ENCODE measurements around the gene CSAG2. TPM values are rescaled to one million over a fixed set of nuclear protein-coding genes. Genes with fewer than 3 reads are reported as not detected.

Gene CSAG2
- not detected in 5 replicates for total RNA-seq (2022; extraction: Qiagen RNA extraction)

GRCh38 chrX:152709173-152709572 lies at the start of gene CSAG2:
TSS of gene CSAG2 (minus strand) at chrX:152709273. CDS start at chrX:152709112, 161 bp downstream.

GRCh38 chrX:152753686-152754650 lies 44.9 kb upstream of the CSAG2 start, which contains the start of gene MAGEA2:
TSS of gene MAGEA2 (minus strand) at chrX:152753842. CDS start at chrX:152751363, 2,479 bp downstream.

GRCh38 chrX:152733261-152733975 lies 24.3 kb upstream of the CSAG2 start, which contains the start of the genes CSAG1 and MAGEA12:
TSS of gene CSAG1 (minus strand) at chrX:152733721. CDS start at chrX:152732460, 1,261 bp downstream.
TSS of gene MAGEA12 (plus strand) at chrX:152733757. CDS start at chrX:152736162, 2,405 bp downstream.

GRCh38 chrX:152713815-152714787 lies 5.0 kb upstream of the CSAG2 start, which contains the start of gene MAGEA2B:
TSS of gene MAGEA2B (plus strand) at chrX:152714628. CDS start at chrX:152717107, 2,479 bp downstream.

GRCh38 chrX:152697952-152698931 lies 10.8 kb downstream of the CSAG2 start, which contains the start of gene MAGEA3:
TSS of gene MAGEA3 (plus strand) at chrX:152698794. CDS start at chrX:152700833, 2,039 bp downstream.

Other genes with a start within 250 kb of the CSAG2 start
- gene GABRQ, start 71.4 kb downstream of the CSAG2 start, total RNA-seq (2022; extraction: Qiagen RNA extraction) = 0.16 to 0.22 TPM (median 0.18 TPM) in 5 replicates
- 2.8 to 4.1 TPM (median 3.2 TPM) in 5 replicates for gene MAGEA3, start 10.5 kb downstream of the CSAG2 start, total RNA-seq (2022; extraction: Qiagen RNA extraction)
- gene MAGEA2B, start 5.4 kb upstream of the CSAG2 start, total RNA-seq (2022; extraction: Qiagen RNA extraction) = 0.19 TPM in 1 of 5 replicates, not detected in the others
- 0.26 to 0.92 TPM (median 0.43 TPM) in 4 of 5 replicates, not detected in the other for gene CSAG1, start 24.4 kb upstream of the CSAG2 start, total RNA-seq (2022; extraction: Qiagen RNA extraction)
- 0.11 to 0.26 TPM (median 0.15 TPM) in 5 replicates for gene MAGEA12, start 24.5 kb upstream of the CSAG2 start, total RNA-seq (2022; extraction: Qiagen RNA extraction)
- gene MAGEA2, start 44.6 kb upstream of the CSAG2 start, total RNA-seq (2022; extraction: Qiagen RNA extraction) = 0.12 to 0.27 TPM in 2 of 5 replicates, not detected in the others
- gene CSAG3, start 49.9 kb upstream of the CSAG2 start, total RNA-seq (2022; extraction: Qiagen RNA extraction) = not detected in 5 replicates
- 11.3 to 13.3 TPM (median 12.0 TPM) in 5 replicates for gene MAGEA6, start 60.4 kb upstream of the CSAG2 start, total RNA-seq (2022; extraction: Qiagen RNA extraction)
- gene CETN2, start 121.5 kb upstream of the CSAG2 start, total RNA-seq (2022; extraction: Qiagen RNA extraction) = 68.6 to 94.0 TPM (median 73.6 TPM) in 5 replicates
- 40.7 to 44.6 TPM (median 42.8 TPM) in 5 replicates for gene NSDHL, start 121.8 kb upstream of the CSAG2 start, total RNA-seq (2022; extraction: Qiagen RNA extraction)
- 6.9 to 8.3 TPM (median 7.4 TPM) in 5 replicates for gene ZNF185, start 188.8 kb upstream of the CSAG2 start, total RNA-seq (2022; extraction: Qiagen RNA extraction)

Data from A549 treated with Mapracorat at 1 μM for 4 hours (cell line).